Stimulated activated CD4-positive, alpha-beta T cell treated with anti-CD3 and anti-CD28 coated beads, TNF-alpha, amount 100 ng/mL, for 4 hours (primary cell): ENCODE measurements around the gene C1S.
"Not testable (repeated sequence)": the region's sequence is repeated elsewhere in the genome, so short reads cannot be mapped to it uniquely, and the experiment has no call there.

Experiments
- DNase-seq, 3 experiments: peaks; one replicate each; pipeline ENCODE4 v3.0.0-alpha.2; 2020; ENCODE audit warnings: low read depth in 3 of 3

Gene C1S

DNA sequence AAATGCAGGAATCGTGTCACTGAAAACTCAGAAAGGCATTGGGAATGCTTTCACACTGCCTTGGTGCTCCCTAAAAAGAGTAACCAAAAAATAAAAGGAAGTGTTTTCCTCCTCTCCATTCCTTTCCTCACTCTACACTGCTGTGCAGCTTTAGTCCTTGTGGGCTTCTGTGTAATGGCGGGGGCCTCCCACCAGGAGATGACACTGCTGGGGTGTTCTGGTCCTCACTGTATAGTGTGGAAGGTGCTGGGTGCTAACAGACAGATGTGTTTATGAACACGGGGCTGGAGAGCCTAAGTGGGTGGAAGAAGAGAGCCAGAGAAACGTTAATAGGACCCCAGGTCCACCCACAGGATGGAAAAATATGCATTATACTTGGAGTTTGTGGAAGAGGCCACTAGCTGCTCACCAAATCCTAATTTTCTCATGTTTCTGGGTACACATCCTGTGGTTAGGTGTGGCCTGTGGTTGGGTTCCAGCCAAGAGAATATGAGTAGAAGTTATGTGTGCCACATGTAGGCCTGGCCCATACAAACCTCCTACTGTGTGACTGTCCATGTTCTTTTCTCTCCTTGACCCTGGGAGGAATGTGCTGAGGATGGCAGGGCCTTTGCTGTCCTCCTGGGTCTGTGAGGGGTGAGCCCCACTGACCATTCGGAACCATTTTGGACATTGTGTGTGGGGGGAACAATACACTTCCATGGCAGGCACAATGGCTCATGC, 14.0 kb upstream of the C1S start:
- DNase-seq, result no peak

- DNase-seq, result no peak
These were observed 13.2 kb upstream of the C1S start for GRCh38 chr12:7047306-7047705.

- not testable (repeated sequence) for DNase-seq
These were observed 11.0 kb upstream of the C1S start for GRCh38 chr12:7049445-7049951.

- DNase-seq, result not testable (repeated sequence)
These were observed 10.5 kb upstream of the C1S start for GRCh38 chr12:7049973-7050372.

DNA sequence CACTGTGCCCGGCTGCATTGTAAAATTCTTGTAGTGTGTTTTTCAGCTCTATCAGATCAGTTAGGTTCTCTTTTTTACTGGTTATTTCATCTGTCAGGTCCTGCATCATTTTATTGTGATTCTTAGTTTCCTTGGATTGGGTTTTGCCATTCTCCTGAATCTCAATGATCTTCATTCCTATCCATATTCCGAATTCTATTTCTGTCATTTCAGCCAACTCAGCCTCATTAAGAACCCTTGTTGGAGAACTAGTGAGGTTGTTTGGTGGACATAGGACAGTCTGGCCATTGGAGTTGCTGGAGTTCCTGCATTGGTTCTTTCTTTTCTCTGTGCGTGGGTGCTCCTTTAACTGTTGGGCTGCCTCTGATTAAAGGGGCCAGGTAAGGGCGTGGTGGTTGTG, 5.6 kb upstream of the C1S start:
- DNase-seq, result no peak

- DNase-seq, result not testable (repeated sequence)
These were observed 4.8 kb upstream of the C1S start for GRCh38 chr12:7055736-7056135.

GRCh38 chr12:7058163-7058845, 2.2 kb upstream of the C1S start:
- DNase-seq, result no peak

GRCh38 chr12:7058850-7059395, 1.6 kb upstream of the C1S start:
- DNase-seq, result no peak

DNA sequence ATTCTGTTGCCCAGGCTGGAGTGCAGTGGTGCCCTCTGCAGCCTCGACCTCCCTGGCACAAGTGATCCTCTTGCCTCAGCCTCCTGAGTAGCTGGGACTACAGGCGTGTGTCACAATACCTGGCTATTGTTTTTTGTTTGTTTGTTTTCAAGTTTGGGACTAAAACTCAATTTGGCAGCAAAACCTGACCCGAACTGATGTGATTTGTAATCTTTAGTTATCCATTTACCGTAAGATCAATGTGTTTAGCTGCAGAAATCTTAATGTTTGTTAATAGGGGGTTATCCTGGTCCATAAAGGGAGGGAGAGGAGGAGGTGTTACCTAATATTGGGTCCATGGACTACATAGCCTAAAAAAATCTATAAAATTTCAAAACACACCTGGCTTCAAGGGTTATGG, 738 bp upstream of the C1S start:
- DNase-seq, result no peak

- no peak for DNase-seq
These were observed 620 bp downstream of the C1S start for GRCh38 chr12:7061138-7061537.

- no peak for DNase-seq
These were observed 1.1 kb downstream of the C1S start for GRCh38 chr12:7061596-7061995.

DNA sequence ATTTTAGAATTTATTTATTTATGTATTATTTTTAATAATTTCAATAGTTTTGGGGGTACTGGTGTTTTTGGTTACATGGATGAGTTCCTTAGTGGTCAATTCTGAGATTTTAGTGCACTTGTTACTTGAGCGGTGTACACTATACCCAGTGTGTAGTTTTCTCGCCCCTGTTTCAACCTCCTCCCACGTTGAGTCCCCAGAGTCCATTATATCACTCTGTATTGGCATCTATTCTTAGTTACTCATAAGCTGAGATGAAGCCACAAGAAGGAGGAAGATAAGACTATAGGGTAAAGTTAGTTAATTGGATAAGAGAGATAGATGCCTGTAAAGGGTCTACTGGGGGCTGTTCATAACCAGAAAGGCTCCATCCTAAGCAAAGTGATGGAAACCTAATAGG, 4.0 kb downstream of the C1S start:
- DNase-seq, result no peak

DNA sequence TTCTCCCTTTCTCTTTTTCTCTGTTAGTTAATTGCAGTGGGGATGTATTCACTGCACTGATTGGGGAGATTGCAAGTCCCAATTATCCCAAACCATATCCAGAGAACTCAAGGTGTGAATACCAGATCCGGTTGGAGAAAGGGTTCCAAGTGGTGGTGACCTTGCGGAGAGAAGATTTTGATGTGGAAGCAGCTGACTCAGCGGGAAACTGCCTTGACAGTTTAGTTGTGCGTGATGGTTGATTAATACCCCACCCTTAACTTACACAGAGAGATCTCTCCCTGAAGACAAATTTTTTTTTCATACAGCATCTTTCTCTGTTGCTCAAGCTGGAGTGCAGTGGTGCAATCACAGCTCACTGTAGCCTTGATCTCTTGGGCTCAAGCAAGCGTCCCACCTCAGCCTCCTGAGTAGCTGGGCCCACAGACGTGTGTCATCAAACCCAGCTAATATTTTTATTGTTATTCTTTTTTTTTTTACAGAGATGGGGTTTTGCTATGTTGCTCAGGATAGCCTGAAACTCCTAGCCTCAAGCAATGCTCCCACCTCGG, 4.6 kb downstream of the C1S start:
- no peak for DNase-seq

DNA sequence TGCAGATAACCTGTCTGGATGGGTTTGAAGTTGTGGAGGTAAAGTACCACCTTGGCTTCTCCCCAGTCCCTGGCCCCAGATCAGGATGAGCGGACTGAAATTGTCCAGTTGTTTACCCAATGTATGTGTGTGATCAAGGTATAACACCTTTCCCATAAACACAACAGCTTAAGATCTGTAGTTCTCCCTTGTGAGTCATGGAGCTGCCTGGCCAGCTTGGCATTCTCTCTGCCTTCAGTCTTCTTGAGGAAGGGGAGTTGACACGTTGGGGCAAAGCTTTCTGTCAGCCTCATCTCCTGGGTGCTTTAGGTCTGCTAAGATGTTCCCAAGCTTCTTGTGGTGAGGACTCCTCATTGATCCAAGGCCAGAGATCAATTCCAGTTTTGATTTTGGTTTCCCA, 6.1 kb downstream of the C1S start:
- no peak for DNase-seq

GRCh38 chr12:7067096-7067495, 6.6 kb downstream of the C1S start:
- DNase-seq, result no peak

DNA sequence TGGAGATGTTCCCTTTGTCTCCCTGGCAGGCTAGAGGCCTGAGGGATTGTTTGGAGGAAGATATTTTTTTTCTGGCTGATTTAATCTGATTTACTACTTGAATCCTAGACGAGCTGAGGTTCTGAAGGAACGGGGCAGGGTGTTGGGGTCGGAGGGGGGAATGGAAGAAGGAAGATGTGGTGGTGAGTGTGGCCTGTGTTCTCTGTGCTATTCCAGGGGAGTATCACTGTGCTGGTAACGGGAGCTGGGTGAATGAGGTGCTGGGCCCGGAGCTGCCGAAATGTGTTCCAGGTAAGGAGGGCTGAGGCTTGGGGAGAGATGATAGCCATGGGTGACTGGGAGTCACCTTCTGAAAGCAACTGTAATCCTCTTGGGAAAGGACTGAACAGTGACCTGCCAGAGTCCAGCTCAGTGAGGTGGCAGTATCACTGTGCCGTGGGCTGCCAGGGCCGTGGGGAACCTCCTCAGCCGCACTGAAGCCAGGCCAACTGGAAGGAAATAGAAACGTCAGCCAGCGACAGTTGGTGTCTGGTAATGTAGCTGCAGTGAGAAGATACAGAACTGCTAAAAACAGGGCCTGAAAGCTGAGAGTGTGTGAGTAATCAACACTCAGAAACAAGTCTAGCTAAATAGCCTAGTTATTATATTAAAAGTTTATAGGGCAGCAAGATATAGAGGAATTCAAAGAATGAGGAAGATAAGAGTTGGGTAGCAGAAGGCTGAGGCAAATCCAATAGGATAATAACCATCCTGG, 7.9 kb downstream of the C1S start:
- no peak for DNase-seq

GRCh38 chr12:7068994-7069346, 8.5 kb downstream of the C1S start:
- DNase-seq, result no peak

GRCh38 chr12:7069386-7069785, 8.9 kb downstream of the C1S start:
- no peak for DNase-seq

DNA sequence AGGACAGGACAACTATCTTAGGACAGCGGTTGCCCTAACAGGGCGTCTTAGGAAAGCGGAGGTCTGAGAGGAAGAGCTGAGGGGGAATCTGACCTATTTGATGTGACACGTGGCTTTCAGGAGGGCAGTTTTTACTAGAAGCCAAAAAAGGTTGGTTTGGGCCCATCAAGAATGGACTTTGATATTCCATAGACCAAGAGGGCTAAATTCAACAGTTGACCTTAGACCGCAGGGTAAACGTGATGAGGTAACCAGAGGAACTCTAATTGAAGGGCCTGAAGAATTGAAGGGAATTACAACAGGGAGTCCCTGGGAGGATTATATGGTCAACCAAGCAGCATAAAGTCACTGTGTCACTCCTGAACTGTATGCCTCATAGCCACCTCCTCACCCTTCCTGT, 11.5 kb downstream of the C1S start:
- DNase-seq, result no peak

GRCh38 chr12:7072554-7072953, 12.0 kb downstream of the C1S start:
- no peak for DNase-seq

- no peak for DNase-seq
These were observed 13.4 kb downstream of the C1S start for GRCh38 chr12:7073946-7074345.

GRCh38 chr12:7075518-7075917, 15.0 kb downstream of the C1S start:
- DNase-seq, result no peak
